HepG2 (cell line): ENCODE data around the gene SLC50A1. TPM values are rescaled to one million over a fixed set of nuclear protein-coding genes. Genes with fewer than 3 reads are reported as not detected.

Experiments
- ELF1 ChIP-seq: sonication (generic); formaldehyde crosslinking; IDR thresholded peaks from 2 replicates; pipeline ENCODE4 v1.4.0; 2020; ENCODE audit warnings: missing genetic modification reagents
- KAT8 ChIP-seq: IDR thresholded peaks from 2 replicates; pipeline ENCODE4 v1.6.1; 2016; ENCODE audit warnings: missing genetic modification reagents, missing compliant biosample characterization
- MEIS1 ChIP-seq: sonication (generic); formaldehyde crosslinking; IDR thresholded peaks from 2 replicates; pipeline ENCODE4 v1.9.0; 2021; ENCODE audit warnings: mild to moderate bottlenecking, missing genetic modification reagents, moderate library complexity, borderline replicate concordance
- PHF21A ChIP-seq: sonication (generic); formaldehyde crosslinking; IDR thresholded peaks from 2 replicates; pipeline ENCODE4 v1.5.0; 2020; ENCODE audit warnings: mild to moderate bottlenecking, missing genetic modification reagents
- RBFOX2 ChIP-seq: fragments of 200-400 bp; formaldehyde crosslinking; IDR thresholded peaks from 2 replicates; pipeline ENCODE4 v1.6.1; 2017; ENCODE audit warnings: low read depth, mild to moderate bottlenecking, low read length
- REL ChIP-seq: sonication (generic); formaldehyde crosslinking; conservative IDR thresholded peaks from 2 replicates; pipeline ENCODE4 v1.8.0; 2022; ENCODE audit warnings: mild to moderate bottlenecking, missing genetic modification reagents, moderate library complexity
- TBX2 ChIP-seq: sonication (generic); formaldehyde crosslinking; IDR thresholded peaks from 2 replicates; pipeline ENCODE4 v1.5.0; 2020; ENCODE audit warnings: missing genetic modification reagents, mild to moderate bottlenecking, borderline replicate concordance
- TCF7 ChIP-seq: sonication (generic); IDR thresholded peaks from 2 replicates; pipeline ENCODE4 v1.6.1; 2016; ENCODE audit warnings: antibody characterized with exemption, low read depth
- TCF7L2 ChIP-seq: IDR thresholded peaks from 2 replicates; pipeline ENCODE4 v1.6.1; 2011; ENCODE audit warnings: mild to moderate bottlenecking, low read depth, low read length, moderate library complexity
- TRIM22 ChIP-seq: fragments of 450-650 bp; IDR thresholded peaks from 2 replicates; pipeline ENCODE4 v1.6.1; 2017
- ZBTB3 ChIP-seq: sonication (generic); formaldehyde crosslinking; IDR thresholded peaks from 2 replicates; pipeline ENCODE4 v1.4.0; 2020; ENCODE audit warnings: low read depth, mild to moderate bottlenecking, moderate library complexity, missing genetic modification reagents, borderline replicate concordance
- ZMYM2 ChIP-seq: sonication (generic); formaldehyde crosslinking; IDR thresholded peaks from 2 replicates; pipeline ENCODE4 v1.8.0; 2022; ENCODE audit warnings: mild to moderate bottlenecking, missing genetic modification reagents
- ZNF230 ChIP-seq: sonication (generic); formaldehyde crosslinking; IDR thresholded peaks from 2 replicates; pipeline ENCODE4 v1.4.0; 2020; ENCODE audit warnings: mild to moderate bottlenecking, missing genetic modification reagents
- ZNF354B ChIP-seq: sonication (generic); formaldehyde crosslinking; IDR thresholded peaks from 2 replicates; pipeline ENCODE4 v1.8.0; 2022; ENCODE audit warnings: mild to moderate bottlenecking, missing genetic modification reagents
- ZNF431 ChIP-seq: sonication (generic); formaldehyde crosslinking; IDR thresholded peaks from 2 replicates; pipeline ENCODE4 v1.9.0; 2022; ENCODE audit warnings: missing genetic modification reagents, low read depth, mild to moderate bottlenecking, borderline replicate concordance
- ZNF451 ChIP-seq: sonication (generic); formaldehyde crosslinking; IDR thresholded peaks from 2 replicates; pipeline ENCODE4 v1.5.0; 2020; ENCODE audit warnings: mild to moderate bottlenecking, missing genetic modification reagents
- ZNF629 ChIP-seq: sonication (generic); formaldehyde crosslinking; conservative IDR thresholded peaks from 2 replicates; pipeline ENCODE4 v1.5.0; 2020; ENCODE audit warnings: missing genetic modification reagents
- ZNF644 ChIP-seq: IDR thresholded peaks from 2 replicates; pipeline ENCODE4 v1.6.1; 2016; ENCODE audit warnings: low read depth
- ZNF724P ChIP-seq: sonication (generic); formaldehyde crosslinking; IDR thresholded peaks from 2 replicates; pipeline ENCODE4 v1.8.0; 2022; ENCODE audit warnings: missing genetic modification reagents, borderline replicate concordance
- ZNF740 ChIP-seq: sonication (generic); formaldehyde crosslinking; IDR thresholded peaks from 2 replicates; pipeline ENCODE4 v1.4.0; 2020; ENCODE audit warnings: missing genetic modification reagents
- ZNF841 ChIP-seq: sonication (generic); formaldehyde crosslinking; IDR thresholded peaks from 2 replicates; pipeline ENCODE4 v1.8.1; 2023; ENCODE audit warnings: missing genetic modification reagents, borderline replicate concordance
- ZNF891 ChIP-seq: sonication (generic); formaldehyde crosslinking; IDR thresholded peaks from 2 replicates; pipeline ENCODE4 v1.5.0; 2020; ENCODE audit warnings: mild to moderate bottlenecking, missing genetic modification reagents
- polyA plus RNA-seq, 8 experiments: library from polyadenylated mRNA; depleted of rRNA in 3 of 8; stranded (reverse) in 7 of 8; unstranded in 1 of 8; fragments of >200 nt; fragmentation: Illumina TruSeq in 4 of 8; extraction: Trizol in 4 of 8; gene quantifications; 2 replicates each; pipeline versions ENCODE4 v1.2.1 to v1.2.3, GENCODE V29; 2011 to 2016; ENCODE audit warnings: low read depth in 4 of 8, missing spikeins in 1 of 8, mixed read lengths in 1 of 8; ENCODE audit not compliant: insufficient read depth in 1 of 8
- total RNA-seq, 5 experiments: library from RNA; depleted of rRNA; stranded (reverse); fragments of >200 nt; fragmentation: Illumina TruSeq; extraction: Trizol; gene quantifications; 2 replicates each; pipeline ENCODE4 v1.2.3, GENCODE V29; 2016; ENCODE audit warnings: low read depth in 1 of 5

The SLC50A1 gene
- total and polyA plus RNA-seq, 2 of the 13 experiments (the other 11 are each of a cell fraction or from before 2014, with no cell fraction given): 22.5 to 46.8 TPM

- TF ChIP-seq ZNF740 (no peak), PHF21A (CRISPR knock-in tag) (no peak), ZBTB3 (CRISPR knock-in tag) (no peak), ZNF841 (CRISPR knock-in tag) (no peak), ZMYM2 (CRISPR knock-in tag) (no peak), ZNF431 (CRISPR knock-in tag) (no peak), ZNF724P (CRISPR knock-in tag) (no peak), REL (CRISPR knock-in tag) (no peak), ZNF644 (no peak), MEIS1 (CRISPR knock-in tag) (no peak), ZNF230 (CRISPR knock-in tag) (0 out of 2 replicates have a peak, but pooled peaks have one; percentile 15), ELF1 (CRISPR knock-in tag) (no peak), TRIM22 (no peak), TCF7L2 (no peak), ZNF354B (CRISPR knock-in tag) (no peak), TBX2 (no peak), ZNF451 (CRISPR knock-in tag) (no peak), ZNF629 (no peak), KAT8 (no peak), TCF7 (no peak), ZNF891 (CRISPR knock-in tag) (peak; percentile 39; the same call in 1 of the 2 replicates), RBFOX2 (peak; percentile 7; the same call in 1 of the 2 replicates)
Observed at GRCh38 chr1:155134322-155134721, 1.3 kb upstream of the SLC50A1 start (continued).
